ENCODE results near the gene YY1. TPM values are rescaled to one million over a fixed set of nuclear protein-coding genes. Genes with fewer than 3 reads are reported as not detected.
A peak's percentile ranks its signal among the peaks of the same experiment; 100 is the strongest.

YY1 gene
- polyA plus RNA-seq, 1 experiment = 45.6 TPM

DNA sequence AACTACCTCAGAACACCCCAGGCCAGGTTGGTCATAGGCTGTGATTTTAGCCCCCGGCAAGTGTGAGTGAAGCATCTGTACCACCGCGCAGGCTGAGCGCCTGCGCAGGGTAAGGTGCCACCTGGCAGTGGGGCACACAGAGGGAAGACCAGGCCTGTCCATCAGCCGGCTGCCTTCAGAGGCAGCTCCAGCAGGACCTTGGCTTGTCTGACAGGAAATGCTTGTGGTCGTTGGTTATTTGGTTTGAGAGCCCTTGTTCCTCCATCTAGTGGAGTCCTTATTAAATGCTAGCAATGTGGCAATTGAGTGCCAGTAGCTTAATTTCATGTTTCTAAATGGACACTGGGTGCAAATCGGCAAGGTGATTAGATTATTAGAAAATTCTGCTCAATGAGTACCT lies 39.8 kb downstream of the YY1 start:
- DNase-seq (ENCODE audit: low read depth, low spot score) = no peak
- no peaks in the 10 kb centered on the region for H3K27me3 ChIP-seq (ENCODE audit: control insufficient read depth, insufficient read depth, low read length)
- POLR2A ChIA-PET = interaction anchor here (0.5 kb wide), 1 partner anchor 211 kb away, joined by 3 read pairs; no protein-coding TSS in a partner anchor
- H3K4me3 ChIP-seq (ENCODE audit: low read depth, low read length) = no peak overlapping the region
- H3K9me3 ChIP-seq (ENCODE audit: control insufficient read depth, insufficient read depth, low read length) = no peaks in the 10 kb centered on the region
- CTCF ChIA-PET = interaction anchor here (0.6 to 1.7 kb wide), 4 partner anchors 15 to 296 kb away, joined by 3 to 7 read pairs (median 4); no protein-coding TSS in a partner anchor
- TF ChIP-seq, protein P1, sequence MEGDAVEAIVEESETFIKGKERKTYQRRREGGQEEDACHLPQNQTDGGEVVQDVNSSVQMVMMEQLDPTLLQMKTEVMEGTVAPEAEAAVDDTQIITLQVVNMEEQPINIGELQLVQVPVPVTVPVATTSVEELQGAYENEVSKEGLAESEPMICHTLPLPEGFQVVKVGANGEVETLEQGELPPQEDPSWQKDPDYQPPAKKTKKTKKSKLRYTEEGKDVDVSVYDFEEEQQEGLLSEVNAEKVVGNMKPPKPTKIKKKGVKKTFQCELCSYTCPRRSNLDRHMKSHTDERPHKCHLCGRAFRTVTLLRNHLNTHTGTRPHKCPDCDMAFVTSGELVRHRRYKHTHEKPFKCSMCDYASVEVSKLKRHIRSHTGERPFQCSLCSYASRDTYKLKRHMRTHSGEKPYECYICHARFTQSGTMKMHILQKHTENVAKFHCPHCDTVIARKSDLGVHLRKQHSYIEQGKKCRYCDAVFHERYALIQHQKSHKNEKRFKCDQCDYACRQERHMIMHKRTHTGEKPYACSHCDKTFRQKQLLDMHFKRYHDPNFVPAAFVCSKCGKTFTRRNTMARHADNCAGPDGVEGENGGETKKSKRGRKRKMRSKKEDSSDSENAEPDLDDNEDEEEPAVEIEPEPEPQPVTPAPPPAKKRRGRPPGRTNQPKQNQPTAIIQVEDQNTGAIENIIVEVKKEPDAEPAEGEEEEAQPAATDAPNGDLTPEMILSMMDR (IDR thresholded peaks at IDR 0.05; ENCODE audit: low read depth, low read length) = peak; percentile 45
- H3K27ac ChIP-seq (ENCODE audit: low read depth, low read length) = peak overlapping the region; percentile 25

- Histone ChIP-seq H3K9me3 (ENCODE audit: control insufficient read depth, insufficient read depth, low read length) (no peaks in the 10 kb centered on the region), H3K27me3 (ENCODE audit: control insufficient read depth, insufficient read depth, low read length) (no peaks in the 10 kb centered on the region), H3K27ac (ENCODE audit: low read depth, low read length) (no peak overlapping the region), H3K4me3 (ENCODE audit: low read depth, low read length) (no peak overlapping the region)
- DNase-seq (ENCODE audit: low read depth, low spot score) = no peak
- TF ChIP-seq, protein P1 (IDR thresholded peaks at IDR 0.05; ENCODE audit: low read depth, low read length) = no peak
- ChIA-PET POLR2A (interaction anchor here (0.5 kb wide), 1 partner anchor 212 kb away, joined by 3 read pairs; no protein-coding TSS in a partner anchor), CTCF (interaction anchor here (0.6 to 1.7 kb wide), 4 partner anchors 15 to 297 kb away, joined by 3 to 7 read pairs (median 4); no protein-coding TSS in a partner anchor)
Measured at GRCh38 chr14:100279133-100279532, 40.2 kb downstream of the YY1 start.

GRCh38 chr14:100279563-100279962 lies 40.6 kb downstream of the YY1 start:
- DNase-seq (ENCODE audit: low read depth, low spot score) = no peak
- TF ChIP-seq, protein P1 (IDR thresholded peaks at IDR 0.05; ENCODE audit: low read depth, low read length) = no peak
- no peak overlapping the region for H3K27ac ChIP-seq (ENCODE audit: low read depth, low read length)
- H3K9me3 ChIP-seq (ENCODE audit: control insufficient read depth, insufficient read depth, low read length) = no peaks in the 10 kb centered on the region
- no peaks in the 10 kb centered on the region for H3K27me3 ChIP-seq (ENCODE audit: control insufficient read depth, insufficient read depth, low read length)
- POLR2A ChIA-PET = no interaction called here
- H3K4me3 ChIP-seq (ENCODE audit: low read depth, low read length) = no peak overlapping the region
- CTCF ChIA-PET = interaction anchor here (1.4 to 1.7 kb wide), 2 partner anchors 16 to 38 kb away, joined by 4 to 7 read pairs; no protein-coding TSS in a partner anchor

GRCh38 chr14:100281286-100282082 lies 42.5 kb downstream of the YY1 start:
- no peaks in the 10 kb centered on the region for H3K9me3 ChIP-seq (ENCODE audit: control insufficient read depth, insufficient read depth, low read length)
- peak overlapping the region; percentile 11 for H3K27ac ChIP-seq (ENCODE audit: low read depth, low read length)
- TF ChIP-seq, protein P1 (IDR thresholded peaks at IDR 0.05; ENCODE audit: low read depth, low read length) = no peak
- ChIA-PET POLR2A (no interaction called here), CTCF (interaction anchor here (0.9 to 1.3 kb wide), 2 partner anchors 40 to 45 kb away, joined by 3 read pairs; no protein-coding TSS in a partner anchor)
- H3K4me3 ChIP-seq (ENCODE audit: low read depth, low read length) = no peak overlapping the region
- no peak for DNase-seq (ENCODE audit: low read depth, low spot score)
- no peaks in the 10 kb centered on the region for H3K27me3 ChIP-seq (ENCODE audit: control insufficient read depth, insufficient read depth, low read length)

- POLR2A ChIA-PET = no interaction called here
Measured at GRCh38 chr14:100282083-100282350, 43.1 kb downstream of the YY1 start.

More at GRCh38 chr14:100282083-100282350, 43.1 kb downstream of the YY1 start:
- no peak for DNase-seq (ENCODE audit: low read depth, low spot score)
- no peak overlapping the region for H3K4me3 ChIP-seq (ENCODE audit: low read depth, low read length)
- H3K9me3 ChIP-seq (ENCODE audit: control insufficient read depth, insufficient read depth, low read length) = no peaks in the 10 kb centered on the region
- TF ChIP-seq, protein P1 (IDR thresholded peaks at IDR 0.05; ENCODE audit: low read depth, low read length) = no peak
- CTCF ChIA-PET = interaction anchor here (0.9 to 1.3 kb wide), 2 partner anchors 41 to 46 kb away, joined by 3 read pairs; no protein-coding TSS in a partner anchor
- H3K27me3 ChIP-seq (ENCODE audit: control insufficient read depth, insufficient read depth, low read length) = no peaks in the 10 kb centered on the region
- peak overlapping the region; percentile 11 for H3K27ac ChIP-seq (ENCODE audit: low read depth, low read length)

Data from AG04450 (cell line).